HG02571 (cell line): Measurements from ENCODE around the gene PTPRJ.
A peak's percentile ranks its signal among the peaks of the same experiment; 100 is the strongest.

ENCODE experiments used
- ATAC-seq: cut with Tn5 transposase; IDR thresholded peaks from one replicate; pipeline ENCODE4 v1.9.1; 2021; ENCODE audit warnings: mild to moderate bottlenecking, moderate library complexity; ENCODE audit not compliant: unreplicated experiment

Gene PTPRJ

DNA sequence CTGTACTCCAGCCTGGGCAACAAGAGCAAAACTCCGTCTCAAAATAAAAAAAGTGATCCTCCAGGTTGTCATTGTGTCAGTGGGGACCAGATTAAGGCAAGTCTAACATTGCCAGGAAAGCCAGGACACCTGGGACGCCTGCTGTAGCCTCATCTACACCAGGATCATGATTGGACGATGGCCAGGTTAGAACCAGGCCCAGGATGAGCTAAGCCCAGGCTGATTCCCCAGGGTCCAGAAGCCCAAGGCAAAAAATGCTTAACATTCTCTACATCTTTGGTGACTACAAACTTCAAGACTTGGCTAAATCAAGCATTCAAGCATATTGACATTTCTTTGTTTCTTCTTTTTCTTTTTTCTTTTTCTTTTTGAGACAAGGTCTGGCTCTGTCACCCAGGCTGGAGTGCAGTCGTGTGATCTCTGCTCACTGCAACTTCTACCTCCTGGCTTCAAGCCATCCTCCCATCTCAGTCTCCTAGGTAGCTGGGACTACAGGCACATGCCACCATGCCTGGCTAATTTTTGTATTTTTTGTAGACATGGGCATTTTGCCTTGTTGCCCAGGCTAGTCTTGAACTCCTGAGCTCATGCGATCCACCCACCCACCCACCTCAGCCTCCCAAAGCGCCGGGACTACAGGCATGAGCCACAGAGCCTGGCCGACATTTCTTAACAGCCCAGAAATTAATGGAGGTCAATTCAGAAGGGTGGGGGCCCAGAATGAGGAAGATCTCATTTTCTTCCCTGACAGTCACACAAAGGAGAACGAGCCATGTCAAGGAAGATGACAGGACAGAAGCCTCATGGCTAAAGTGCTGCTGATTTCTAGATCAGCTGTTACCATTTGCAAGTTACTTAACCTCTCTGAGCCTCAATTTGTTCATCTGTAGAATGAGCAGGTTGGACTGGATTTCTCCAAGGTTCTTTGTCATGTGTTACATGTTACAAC, 12.5 kb upstream of the PTPRJ start:
- ATAC-seq = no peak

DNA sequence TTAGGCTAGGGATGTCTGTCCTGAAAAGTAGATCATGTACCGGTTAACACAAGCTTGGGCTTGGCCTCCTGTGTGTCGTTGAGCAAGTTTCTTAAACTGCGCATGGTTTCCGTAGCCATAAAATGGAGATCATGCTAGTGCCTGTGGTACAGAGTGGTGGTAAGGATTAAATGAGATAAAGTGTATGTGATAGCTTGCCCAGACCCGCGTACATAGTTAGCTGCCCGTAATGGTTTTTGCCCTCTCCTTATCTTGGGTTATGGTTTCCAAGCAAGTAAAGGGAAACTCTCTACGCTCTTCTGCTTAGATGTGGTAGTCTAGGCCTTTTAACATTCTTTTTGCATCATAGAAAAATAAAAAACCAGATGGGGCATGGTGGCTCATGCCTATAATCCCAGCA, 11.0 kb upstream of the PTPRJ start:
- ATAC-seq = no peak

DNA sequence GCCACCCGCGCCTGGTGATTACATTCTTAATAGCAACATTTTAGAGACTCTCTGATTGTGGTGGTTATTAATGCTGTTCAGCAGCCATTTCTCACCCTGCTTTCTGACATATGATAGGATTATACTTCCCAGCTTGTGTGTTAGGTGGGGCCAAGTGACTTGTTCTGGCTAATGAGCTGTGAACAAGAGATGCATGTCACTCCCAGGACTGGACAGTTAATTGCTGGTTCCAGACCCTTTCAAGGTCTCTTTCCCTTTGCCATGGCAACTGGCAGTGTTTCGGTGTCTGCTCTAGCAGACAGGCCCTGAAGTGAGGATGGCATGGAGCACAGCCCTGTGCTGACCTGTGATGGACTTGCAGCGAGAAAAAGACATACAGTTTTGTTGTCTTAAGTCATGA, 8.9 kb upstream of the PTPRJ start:
- no peak for ATAC-seq

DNA sequence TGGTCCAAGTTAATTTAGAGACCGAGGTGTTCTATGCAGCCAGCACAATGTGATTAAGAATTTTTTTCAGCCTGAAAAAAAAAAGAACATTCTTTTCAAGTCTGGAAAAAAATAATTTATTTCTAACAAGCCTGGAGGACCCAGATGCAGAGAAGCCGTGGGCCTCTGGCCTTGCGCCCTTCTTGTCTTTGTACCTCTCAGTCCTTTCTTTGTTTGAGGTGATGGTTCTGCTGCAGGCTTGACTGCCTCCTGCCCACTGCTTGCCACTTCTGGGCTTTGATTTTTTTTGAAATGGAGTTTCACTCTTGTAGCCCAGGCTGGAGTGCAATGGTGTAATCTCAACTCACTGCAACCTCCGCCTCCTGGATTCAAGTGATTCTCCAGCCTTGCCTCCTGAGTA, 7.2 kb upstream of the PTPRJ start:
- ATAC-seq = no peak

DNA sequence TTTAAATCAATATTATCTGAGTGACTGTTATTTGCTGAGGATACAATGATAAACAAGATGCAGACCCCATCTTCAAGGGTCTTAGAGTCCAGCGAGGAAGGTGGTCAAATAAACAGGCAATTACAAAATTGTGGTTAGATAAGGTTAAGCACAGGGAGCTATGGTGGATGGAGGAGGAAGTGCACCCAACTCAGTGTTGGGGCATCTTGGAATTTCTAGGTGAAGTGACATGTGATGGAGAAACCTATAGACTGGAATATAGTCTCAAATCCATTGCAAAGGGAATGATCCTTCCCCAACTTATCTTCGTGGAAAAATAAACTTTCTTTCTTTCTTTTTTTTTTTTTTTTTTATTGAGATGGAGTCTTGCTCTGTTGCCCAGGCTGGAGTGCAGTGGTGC, 3.4 kb upstream of the PTPRJ start:
- no peak for ATAC-seq

DNA sequence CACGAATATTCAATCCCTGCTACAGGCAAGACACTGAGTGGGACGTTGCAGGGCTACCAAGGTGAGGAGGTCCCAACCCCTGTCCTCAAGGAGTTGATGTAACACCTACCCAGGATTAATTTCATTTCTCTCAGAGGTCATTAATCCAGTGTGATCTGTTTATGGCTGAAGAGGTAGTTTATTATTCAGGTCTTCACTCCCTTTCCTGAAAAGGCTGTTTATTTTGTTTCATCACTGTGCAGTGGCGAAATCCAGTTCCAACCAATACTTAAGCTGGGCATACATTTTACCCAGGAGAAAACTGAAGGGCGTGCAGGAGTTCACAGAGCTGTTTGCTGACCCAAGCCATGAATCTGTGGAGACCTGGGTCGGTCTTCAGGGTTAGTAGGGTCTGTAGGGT, 2.7 kb upstream of the PTPRJ start:
- no peak for ATAC-seq

DNA sequence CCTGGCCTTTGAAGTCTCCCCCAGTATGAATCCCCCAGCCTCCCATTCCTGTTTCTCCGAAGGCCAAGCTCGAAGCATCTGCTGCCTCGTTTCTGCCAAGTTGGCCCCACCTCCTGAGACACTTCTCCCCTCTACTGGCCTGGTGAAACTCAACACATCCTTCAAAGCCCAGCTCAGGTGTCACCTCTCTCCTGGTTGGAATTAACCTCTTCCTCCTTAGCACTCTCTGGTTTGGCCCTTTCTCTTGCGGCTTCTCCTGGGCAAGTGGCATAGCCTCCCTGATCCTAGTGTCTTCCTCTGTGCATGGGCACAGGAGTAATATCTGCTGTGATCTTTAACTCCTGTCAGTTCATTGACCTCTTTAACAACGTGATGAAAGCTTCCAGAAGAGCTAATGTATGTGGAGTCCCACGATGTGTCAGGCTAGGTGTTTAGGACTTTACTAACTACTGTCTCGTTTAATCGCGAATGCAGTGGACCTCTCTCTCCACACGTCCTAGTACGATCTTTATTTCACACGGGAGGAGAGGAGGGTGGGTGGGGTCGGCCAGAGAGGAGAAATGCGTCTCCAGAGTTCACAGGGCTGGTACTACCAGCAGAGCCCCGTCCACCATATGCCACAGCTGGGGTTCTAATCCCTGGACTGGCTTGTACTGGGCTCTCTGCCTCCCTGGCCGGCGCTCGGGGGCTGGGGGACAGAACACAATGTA, 826 bp upstream of the PTPRJ start:
- ATAC-seq = no peak

DNA sequence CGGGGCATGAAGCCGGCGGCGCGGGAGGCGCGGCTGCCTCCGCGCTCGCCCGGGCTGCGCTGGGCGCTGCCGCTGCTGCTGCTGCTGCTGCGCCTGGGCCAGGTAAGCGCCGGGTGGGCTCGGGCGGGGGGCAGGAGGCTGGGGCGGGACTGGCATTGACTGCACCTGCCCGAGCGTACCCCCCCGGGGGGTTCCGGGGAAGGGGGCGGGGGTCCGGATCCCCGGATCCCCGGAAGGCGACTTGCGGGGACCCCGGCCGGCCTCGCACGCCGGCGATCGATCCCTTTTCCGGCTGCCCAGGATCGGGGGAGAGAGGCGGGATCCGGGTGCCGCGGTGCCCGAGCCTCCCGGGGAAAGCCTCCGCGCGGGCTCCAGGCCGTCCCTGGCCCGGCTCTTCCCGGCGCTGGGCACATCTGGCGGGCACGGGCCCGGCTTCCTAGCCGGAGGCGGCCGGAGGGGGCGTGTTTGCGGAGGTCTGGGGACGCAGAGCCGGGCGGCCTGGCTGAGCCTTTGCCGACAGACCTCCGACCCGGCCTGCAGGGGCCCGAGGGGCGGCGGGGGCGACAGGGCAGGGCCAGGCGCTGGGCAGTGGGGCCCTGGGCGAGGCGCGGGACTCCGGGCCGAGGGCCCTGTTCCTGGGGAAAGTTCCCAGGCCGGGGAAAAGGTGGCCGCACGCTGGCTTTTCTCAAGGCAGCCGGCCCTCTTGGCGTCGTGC, 705 bp downstream of the PTPRJ start:
- peak; percentile 43 for ATAC-seq

DNA sequence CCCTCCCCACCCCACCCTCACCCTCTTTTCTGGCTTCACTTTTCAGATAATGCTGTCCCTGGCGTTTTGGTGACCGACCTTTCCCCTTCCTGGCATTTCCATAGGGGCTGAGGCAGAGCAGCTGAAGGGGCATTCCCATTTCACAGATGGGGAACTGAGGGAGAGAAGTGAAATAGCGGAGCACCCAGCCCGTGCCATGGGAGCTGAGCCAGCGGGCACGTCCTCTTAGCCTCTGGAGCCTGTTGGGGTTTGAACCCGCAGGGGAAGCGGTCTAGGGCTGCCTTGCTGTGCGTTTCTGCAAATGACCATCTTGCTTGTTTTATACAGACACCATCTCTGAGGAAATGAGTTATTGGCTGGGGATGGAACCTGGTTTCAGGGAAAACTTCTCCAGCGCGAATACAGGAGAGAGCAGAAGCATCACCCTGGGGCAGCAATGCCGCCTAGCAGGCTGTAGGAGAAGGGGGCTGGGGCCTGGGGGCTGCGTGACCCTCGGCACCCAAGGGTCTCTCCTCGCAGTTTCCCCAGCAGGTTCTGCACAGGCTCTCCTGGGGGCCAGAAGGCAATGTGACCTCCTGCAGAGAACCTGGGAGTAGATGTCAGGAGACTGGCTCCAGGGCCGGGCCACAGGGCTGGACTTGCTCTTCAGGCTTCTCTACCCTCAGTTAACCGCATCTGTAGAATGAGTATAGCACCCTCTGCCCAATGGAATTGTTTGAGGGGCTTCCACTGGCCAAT, 1.5 kb downstream of the PTPRJ start:
- peak; percentile 13 for ATAC-seq

DNA sequence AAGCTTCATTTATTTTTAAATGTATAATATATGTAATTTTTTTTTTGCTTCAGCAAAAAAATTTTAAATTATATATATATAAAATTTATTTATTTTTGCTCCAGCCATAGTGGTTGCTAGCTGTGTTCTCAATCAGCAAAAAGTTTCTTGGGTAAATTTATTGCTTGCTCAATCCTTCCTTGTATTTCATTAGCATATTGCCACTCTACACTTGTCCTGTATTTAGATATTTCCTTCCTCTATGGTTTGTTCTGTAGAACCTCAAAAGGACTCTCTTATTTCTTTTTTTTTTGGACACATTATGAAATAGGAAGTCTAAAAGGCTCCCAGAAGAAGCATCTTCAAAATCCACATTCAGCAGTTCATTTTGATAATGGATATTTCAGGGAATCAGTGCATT, 2.3 kb downstream of the PTPRJ start:
- ATAC-seq = no peak

DNA sequence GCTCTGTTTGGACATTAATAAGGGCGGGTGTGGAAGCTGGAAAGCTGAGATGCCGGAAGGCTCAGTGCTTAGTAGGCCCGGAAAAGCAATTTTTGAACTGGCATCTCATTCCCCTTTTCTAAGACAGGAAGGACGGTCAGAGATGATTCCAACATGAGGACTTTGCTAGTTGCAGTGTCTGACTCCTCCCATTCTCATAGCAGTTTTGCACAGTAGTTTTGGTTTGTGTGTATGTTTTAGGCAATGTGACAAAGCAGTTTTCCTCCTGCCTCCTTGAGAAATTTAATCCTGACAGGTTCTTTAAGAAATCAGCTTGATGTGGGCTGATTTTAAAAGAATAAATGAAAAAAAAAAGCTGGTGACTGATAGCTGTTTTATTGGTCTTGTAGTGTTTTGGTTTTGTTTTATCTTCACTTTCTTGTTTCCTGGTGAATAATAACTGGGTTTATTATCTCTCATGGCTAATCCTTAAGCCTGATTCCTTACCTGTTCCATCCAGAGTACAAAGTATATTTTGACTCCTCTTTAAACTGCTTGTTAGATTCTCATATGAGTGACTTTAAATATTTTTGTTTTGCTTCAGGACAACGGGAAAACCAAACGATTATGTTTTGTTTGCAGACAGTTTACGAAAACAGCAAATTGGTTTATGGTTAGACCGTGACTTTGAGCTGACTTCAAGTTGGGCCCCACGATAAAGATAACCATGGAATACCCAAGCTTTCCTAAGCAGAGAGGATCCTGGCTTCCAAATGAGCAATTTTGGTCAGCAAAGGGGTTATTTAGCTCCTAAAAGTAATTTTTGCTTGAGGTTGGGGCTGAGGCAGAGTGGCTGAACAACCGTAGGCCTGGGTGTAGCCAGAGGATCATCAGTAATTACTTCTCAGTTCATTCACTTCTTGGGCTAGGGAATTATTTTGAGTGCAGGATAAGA, 3.4 kb downstream of the PTPRJ start:
- no peak for ATAC-seq

DNA sequence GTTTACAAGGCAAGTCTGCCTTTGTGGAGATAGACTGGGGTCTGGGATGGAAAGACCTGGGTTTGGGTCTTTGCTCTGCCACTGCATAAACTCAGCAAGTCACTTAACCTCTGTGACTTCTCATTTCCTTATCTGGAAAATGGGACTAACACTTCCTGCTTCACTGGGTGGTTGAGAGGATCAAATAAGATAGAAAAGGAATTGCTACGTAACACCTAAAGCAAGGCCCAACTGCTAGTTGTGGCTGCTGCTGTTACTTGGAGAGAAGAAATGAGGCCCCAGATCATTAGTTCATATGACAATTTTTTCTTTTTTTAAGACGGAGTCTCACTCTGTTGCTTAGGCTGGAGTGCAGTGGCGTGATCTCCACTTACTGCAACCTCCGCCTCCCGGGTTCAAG, 5.9 kb downstream of the PTPRJ start:
- no peak for ATAC-seq

DNA sequence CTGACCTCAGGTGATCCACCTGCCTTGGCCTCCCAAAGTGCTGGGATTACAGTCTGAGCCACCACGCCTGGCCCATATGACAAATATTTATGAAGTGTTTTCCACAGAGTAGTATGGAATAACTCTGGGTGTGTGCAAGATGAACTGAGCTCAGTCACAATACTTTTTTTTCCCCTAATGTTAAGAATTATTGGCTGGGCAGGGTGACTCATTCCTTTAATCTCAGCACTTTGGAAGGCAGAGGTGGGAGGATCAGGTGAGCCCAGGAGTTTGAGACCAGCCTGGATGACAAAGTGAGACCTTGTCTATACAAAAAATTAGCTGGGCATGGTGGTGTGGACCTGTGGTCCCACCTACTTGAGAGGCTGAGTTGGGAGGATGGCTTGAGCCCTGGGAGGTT, 6.4 kb downstream of the PTPRJ start:
- no peak for ATAC-seq

DNA sequence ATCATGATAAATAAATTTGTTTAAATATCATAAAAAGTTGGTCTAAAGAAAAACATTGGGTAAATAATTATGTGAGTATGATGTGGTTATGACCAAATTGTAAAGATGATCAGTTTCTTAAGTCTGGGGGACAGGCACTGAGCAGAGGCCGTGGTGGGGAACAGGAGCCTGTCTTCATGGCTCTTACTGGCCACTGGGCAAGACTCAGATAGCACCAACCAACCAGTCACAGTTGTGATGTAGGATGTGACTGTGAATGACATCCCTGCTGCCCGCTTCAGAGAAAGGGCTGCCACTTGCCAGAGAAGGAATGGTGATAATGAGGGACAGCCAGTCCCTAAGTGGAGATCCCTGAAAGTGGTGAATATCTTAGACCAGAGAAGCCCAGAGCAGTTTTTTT, 7.0 kb downstream of the PTPRJ start:
- ATAC-seq = no peak

DNA sequence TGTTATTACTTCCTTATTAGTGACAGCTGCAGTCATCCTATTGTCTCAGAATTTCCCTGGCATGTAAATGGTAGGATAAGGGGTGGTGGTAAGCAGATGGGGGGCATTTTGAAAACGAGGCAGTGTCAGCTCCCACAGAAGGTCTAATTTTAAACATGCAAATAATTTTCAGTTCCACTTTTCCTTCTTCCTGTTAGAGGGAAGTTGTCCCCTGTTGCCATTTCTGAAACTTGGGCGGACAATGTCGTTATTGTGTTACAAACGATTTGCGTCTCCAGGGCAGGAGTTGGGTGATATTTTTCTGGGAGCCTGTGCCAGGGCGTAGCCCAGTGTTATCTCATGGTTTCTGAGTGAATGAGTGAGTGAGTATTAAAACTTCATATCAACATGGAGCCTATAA, 7.4 kb downstream of the PTPRJ start:
- ATAC-seq = no peak

DNA sequence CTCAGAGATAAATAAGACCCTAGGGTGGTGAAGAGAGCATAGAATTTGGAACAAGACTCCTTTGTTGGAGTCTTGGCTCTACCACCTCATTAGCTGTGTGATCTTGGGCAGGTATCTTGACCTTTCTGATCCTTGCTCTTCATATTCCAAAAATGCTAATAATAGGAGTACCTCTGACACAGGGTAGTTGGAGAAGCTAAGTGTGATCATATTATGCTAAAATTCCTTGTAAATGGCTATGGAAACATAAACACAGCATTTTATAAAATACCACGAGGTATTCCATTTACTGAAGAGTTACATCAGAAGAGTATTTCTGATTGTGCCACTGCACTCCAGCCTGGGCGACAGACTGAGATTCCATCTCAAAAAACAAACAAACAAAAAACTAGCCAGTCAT, 9.4 kb downstream of the PTPRJ start:
- ATAC-seq = no peak

DNA sequence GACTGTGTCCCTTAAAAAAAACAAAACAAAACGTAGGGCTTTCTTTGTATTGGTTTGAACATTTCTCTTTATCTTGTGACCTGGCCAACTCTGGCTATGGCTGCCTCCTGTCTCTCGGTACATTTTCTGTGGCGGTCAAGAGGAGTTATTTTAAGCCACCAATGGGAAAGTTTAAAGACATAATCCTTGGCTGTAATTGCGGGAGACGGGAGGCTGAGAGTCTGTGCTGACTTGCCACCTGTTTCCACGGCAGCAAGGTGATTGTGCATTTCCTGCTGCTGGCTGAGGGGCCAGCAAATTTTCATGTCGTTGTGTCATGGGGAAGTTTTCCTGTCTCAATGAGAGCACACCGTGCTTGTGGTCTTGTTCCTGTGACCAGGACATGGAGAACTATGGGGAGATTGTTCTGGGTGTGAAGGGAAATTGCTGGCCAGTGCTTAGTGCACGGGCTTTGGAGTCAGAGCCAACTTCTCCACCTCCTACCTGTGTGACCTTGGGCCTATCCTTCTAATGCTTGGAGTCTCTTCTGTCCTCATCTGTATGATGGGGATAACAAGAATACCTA, 11.0 kb downstream of the PTPRJ start:
- ATAC-seq = no peak

DNA sequence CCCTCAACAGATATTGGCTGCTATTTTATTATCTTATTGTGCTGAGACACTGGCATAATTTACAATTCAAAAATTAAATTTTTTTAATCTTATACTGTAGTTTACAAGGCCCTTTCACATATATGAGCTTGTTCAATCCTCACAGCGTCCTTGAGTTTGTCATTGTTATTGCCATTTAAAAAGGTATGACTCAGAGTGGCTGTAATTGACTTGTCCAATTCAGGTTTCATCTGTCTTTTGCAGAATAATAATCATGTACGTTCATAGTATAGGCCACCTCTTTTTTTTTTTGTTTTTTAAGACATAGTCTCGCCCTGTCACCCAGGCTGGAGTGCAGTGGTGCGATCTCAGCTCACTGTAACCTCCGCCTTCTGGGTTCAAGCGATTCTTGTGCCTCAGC, 11.5 kb downstream of the PTPRJ start:
- no peak for ATAC-seq

DNA sequence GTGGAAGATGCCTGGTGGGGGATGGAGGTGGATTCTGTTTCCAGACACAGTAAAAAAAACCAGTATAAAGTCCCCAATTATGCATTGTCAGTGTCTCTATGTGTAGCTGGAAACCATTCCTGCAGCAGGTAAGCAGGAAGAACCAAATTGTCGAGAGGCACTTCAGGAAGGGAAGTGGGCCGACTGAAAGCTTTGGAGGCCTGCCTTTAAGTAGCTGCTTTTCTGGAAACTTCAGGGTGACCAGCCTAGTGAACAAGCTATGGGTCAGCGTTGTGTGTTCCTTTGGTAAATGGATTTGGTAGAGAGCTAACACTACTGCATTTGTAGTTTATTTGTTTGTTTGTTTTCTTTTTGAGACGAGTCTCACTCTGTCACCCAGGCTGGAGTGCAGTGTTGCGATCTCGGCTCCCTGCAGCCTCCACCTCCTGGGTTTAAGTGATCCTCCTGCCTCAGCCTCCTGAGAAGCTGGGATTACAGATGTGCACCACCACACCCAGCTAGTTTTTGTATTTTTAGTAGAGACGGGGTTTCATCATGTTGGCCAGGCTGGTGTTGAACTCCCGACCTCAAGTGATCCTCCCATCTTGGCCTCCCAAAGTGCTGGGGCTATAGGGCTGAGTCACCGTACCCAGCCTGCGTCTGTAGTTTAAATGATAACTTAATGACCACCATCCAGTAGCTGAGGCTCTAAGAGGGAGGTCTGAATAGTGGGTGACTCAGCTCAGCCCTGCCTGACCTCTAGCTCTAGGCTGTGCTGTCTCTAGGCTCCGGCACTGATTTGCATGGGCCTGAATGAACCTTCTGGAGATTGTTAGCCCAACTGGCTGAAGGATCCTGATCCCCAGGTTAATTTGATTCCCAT, 12.8 kb downstream of the PTPRJ start:
- ATAC-seq = no peak
